DMS153 (cell line): ENCODE data around the gene CCDC148.

Experiments used
- DNase-seq: peaks from one replicate; lab custom pipeline; 2025; lab: John Stamatoyannopoulos, UW

The CCDC148 gene

DNA sequence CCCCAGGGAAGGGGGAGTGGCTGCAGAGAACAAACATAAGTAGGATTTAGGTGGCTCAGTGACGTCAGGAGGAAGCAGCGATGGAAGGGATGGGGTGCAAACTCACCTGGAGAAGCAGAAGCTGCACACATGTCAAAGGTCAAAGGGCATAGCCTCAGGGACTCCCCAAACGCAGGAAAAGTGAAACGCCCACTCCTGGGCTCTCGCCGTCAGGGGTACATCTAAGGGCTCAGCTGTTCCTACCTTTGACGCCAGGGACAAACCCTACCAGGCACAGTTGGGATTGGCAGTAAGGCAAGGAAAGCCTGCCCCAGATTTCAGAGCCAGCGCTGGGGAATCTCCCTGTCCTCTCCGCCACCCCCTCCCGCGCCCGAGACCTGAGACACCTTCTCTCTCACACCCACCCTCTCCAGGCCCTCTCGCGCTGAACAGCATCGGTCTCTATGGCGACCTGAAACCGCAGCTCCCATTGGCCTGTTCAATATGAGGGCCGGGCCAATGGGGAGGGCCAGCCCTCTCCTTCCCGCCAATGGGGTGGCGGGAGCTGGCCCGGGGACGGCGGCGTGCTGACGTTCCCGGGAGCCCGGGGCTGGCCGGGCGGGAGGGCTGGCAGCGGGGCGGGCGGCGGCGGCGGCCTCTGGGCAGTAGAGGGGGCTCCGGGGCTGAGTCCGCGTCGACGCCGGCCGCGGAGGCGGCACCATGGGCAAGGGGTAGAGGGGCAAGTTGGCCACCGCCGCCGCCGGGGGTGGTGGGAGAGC is at the start of gene CCDC148, which contains the start of gene PKP4:
TSS of gene CCDC148 (minus strand) at position 445 of the 758 bp plus-strand sequence. CDS start at position 131, 314 bp downstream.
TSS of gene PKP4 (plus strand) at position 644 of the 758 bp plus-strand sequence. CDS start 76,233 bp downstream, outside the sequence.
- peak; percentile 93 for DNase-seq

DNA sequence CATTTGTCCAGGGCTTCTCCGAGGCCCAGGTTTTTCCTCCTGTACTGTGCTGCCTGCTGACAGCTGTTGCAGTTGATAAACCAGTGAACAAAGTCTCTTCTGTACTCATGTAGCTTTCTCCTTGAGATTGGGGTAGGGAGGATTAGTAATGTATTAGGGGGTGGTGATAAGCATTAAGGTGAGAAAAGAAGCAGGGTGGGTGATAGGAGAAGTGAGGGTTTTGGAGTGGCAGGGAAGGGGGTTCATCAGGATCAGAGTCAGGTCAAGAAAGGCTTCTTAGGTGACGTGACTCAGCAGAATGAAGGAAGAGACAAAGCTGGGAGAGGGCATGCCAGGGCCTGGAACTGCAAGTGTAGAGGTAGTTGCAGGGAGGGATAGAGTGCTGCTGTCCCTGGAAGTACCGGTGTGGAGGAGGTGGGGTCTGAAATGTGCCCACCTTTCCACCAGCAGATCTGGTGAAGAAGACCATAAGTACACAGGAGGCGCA is 48.9 kb upstream of the CCDC148 start:
- DNase-seq, result no peak

DNA sequence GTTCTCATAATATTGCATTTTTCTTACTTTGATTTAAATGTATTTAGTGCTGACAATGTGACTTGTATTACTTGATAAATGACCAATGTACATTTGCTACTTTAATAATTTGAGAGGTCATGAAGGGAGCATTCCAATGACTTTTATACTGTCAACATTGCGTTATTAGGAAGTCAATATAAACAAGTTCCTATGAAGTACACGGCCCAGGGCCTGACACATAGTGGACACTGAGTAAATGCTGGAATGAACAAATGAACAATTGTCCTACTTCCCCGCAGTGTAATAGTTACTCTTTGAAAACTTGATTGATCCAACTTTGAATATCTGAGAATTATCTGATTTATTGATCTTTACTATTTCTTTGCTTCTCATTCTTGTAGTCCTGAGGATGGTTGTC is 47.5 kb upstream of the CCDC148 start:
- DNase-seq, result no peak

DNA sequence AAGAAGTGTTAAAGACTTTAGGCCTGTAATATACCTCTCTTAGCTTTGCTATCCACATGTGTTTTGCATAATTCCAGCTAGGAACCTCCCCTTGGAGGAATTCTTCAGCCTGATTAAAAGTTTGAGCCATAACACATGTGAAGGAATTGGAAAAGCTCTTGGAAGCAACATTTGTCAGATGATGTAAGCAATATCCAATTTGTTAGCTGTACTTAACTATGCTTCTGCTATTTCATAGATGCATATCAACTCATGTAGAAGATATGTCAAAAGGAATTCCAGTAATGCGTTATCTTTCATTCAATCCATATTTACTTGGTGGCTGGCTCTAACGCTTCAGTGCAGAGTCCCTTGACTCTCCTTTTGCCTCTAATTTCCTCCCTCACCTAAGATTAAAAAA is 46.4 kb upstream of the CCDC148 start:
- DNase-seq, result no peak

DNA sequence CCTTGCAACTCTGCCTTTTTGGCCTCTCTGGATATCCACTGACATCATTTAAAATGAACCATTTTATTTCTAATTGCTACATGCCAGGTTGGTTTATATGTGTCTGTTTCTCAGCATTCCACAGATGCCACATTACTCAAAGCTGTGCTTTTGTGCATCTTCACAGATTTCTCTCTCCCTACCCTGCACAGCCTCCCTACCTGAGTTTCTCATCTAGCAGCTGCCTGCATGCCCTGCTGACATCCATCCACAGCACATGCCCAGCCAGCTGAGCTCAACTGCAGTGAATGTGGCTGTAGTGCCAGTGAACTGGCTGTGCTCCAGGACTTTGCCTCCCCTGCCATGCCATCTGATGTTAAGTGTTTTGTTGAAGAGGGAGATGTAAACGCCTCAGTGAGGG is 44.7 kb upstream of the CCDC148 start:
- peak; percentile 58 for DNase-seq

DNA sequence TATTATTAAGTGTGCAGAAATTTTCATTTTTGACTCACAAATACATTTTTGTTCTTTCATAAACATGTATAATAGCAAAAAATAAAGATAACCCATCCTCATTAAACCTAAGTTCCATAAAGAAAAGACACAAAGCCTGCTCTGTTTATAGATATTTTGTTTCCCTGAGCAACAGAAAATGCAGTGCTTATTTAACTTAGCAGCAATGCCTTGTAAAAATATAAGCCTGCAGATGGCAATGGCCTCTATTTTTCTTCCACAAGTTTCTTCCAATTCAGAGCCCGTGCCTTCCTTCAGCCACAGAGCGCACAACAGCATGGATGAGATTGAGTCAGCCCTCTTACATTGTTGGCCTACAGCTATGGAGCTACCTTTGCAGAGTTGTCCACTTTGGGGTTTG is 43.8 kb upstream of the CCDC148 start:
- no peak for DNase-seq

DNA sequence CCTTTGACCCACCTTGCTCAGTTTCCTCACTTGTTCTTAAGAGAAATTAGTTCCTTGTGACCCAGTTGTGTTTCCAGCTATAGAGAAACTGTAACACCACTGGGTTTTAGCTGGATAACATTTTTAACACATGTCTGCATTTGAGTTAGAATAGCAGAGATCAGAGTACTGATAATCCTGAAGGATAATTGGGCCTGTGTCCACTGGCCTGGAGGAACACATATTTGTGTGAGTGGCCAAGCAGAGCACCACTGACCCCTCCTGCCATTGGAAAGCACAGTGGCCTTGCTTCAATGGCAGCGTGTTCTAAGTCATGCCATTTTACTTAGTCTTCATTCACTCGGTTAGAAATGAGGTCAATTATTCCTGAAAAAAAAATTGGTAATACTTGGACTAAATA is 42.8 kb upstream of the CCDC148 start:
- no peak for DNase-seq

DNA sequence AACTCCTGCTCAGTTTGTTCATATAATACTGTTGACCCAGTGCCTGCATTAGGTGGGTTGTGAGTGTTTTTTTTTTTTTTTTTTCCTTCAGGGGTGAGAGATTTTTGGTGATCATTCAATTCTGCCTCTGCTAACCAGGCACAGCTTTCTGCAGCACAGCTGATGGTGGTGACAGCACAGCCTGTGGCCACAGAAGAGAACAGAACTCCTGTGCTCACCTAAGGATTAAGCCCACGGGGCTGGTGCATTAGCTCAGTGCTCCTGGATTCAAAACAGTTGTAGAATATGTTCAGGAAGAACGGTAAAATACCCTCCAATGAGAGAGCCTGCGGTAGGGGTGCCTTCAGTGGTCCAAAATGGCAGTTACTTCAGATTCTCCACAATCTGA is 42.2 kb upstream of the CCDC148 start:
- DNase-seq, result no peak

DNA sequence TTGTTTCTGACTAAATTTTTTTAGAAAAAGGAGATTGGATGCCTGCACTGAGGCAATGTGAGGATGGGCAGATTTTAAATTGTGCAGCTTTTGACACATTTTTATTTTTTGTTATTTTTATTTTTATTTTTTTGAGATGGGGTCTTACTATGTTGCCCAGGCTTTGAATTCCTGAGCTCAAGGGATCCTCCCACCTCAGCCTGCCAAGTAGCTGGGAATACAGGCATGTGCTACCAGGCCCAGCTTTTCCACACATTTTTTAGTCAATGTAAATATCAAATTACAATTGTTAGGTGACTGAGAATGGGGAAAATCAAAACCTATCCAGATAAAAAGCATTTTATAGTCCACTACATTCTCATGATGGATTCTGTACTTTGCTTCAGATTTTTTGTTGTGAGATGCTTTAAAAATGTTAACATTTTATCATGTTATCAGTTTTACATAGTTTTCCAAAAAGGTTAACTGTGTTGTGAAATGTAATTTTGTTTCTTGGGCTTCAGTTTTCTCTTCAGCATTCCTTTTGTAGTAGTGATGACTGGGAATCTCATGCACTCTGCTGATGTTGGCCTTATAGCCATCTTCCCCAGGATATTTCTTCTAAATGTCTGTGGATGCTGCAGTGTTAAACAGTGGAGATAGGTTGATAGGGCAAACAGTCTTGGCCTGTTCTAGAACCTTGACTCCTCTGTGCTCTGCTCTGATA is 41.6 kb upstream of the CCDC148 start:
- no peak for DNase-seq

DNA sequence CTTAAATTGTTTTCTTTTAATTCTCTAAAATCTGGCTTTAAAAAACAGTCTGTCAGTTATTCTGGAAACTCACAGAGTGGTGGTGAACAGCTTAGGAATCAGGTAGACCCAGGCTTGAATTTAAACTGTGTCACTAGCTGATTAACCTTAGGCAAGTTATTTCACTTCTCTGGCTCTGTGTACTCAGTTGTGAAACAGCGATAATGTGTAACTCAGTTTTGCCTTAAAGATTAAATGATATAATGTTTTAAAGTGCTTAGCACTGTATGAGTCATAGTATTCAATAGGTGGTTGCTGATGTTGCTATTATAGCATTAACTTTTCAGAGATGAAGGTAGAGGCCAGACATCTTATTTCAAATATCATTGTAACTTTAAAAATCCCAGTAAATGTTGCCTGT is 40.9 kb upstream of the CCDC148 start:
- DNase-seq, result no peak

DNA sequence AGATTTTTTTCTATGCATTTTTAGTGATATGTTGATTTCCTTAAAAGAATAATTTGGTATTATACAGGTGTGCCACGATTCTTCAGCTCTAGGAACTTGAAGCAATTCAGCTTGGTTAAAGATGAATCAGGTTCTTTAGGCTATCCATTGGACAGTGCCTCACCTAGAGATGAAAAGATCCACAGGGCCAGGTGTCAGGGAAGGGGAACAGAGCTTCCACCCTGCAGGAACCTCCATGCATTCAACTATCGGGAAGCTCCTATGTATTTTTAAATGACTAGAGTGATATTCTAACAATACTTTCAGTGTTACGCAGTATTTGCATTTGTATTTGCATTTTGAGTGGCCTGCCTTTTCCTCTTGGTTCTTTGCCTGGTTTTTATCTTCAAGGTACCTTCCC is 40.4 kb upstream of the CCDC148 start:
- no peak for DNase-seq

DNA sequence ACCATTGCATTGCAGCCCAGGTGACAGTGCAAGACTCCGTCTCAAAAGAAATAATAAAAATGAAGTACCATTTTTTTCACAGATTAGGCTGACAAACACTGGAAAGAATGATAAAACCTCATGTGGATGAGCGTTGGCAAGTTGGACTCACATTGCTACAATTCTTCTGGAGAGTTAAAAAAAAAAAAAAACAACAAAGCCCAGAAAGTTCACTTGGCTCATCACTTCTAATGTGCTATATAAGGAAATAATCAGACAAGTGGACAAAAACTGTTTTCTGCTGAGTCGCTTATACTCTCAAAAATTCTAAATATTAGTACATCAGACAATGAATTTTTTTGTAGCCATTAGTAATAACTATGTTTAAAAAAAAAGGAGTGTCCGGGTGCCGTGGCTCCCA is 38.6 kb upstream of the CCDC148 start:
- no peak for DNase-seq

DNA sequence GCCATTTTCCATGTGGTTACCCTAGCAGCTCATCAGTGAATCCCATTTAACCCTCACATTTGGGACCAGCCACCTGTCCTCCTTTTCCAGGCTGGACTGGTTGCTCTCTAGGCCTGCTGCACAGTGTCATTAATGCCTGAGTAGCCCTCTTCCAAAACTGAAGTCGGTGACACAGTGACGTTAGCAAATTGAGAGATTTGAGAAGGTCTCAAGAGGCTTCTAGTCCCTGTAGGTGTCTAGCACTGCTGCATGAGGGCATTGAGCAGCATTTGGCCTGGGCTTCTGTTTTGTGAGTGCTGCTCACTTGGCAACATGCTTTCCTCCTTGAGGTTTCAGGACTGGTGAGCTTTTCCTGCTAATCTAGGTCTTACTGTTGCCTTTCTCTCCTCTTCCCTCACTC is 36.9 kb upstream of the CCDC148 start:
- no peak for DNase-seq

DNA sequence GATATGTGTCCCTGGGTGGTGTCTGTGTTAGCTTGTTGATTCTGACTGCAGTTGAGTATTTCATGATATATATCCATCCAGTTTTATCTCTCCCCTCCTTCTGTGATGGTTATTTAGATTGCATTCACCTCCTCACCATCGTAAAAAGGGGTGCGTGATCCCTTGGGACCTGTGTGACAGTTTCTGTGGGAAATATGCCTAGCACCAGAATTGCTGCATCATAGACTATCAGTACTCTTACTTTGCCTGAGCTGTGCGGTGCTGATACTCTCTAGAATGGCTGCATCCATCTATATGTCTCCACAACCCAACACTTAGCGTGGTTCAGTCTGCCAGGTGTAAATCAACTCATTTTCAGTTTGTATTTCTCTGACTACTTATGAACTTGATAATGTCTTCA is 34.5 kb upstream of the CCDC148 start:
- DNase-seq, result no peak

DNA sequence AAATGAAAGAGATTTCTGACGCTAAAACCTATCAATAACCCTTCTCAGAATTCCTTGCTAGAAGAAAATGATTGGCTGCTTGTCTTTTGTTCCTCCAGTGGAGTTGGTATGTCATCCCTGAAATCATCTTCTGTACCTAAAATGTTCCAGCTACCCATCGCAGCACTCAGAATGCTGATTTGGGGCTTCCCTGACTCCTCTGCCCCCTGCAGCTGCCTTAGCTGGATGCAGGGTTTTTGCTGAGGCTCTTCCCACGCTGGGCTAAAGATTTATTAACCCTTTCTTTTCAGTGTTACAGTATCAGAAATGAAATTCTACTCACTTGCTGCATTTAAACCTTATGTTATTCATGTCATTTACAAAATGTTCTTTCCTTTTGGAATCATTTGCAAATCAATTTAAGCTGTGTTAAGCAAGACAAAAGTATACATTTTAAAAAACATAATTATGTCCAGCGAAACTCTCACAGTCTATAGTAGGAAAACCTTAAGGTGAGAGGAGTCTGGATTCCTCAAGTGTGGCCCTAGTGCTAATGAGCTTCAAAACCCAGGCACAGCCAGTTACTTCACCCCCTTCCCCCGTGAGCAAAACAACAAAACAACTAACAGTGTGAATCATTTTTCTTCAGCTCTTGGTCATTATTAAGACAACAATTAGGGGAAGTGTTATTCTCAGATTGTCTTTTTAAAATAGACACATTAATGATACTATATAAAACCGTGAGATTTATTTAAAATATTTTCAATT is 33.0 kb upstream of the CCDC148 start:
- DNase-seq, result no peak

DNA sequence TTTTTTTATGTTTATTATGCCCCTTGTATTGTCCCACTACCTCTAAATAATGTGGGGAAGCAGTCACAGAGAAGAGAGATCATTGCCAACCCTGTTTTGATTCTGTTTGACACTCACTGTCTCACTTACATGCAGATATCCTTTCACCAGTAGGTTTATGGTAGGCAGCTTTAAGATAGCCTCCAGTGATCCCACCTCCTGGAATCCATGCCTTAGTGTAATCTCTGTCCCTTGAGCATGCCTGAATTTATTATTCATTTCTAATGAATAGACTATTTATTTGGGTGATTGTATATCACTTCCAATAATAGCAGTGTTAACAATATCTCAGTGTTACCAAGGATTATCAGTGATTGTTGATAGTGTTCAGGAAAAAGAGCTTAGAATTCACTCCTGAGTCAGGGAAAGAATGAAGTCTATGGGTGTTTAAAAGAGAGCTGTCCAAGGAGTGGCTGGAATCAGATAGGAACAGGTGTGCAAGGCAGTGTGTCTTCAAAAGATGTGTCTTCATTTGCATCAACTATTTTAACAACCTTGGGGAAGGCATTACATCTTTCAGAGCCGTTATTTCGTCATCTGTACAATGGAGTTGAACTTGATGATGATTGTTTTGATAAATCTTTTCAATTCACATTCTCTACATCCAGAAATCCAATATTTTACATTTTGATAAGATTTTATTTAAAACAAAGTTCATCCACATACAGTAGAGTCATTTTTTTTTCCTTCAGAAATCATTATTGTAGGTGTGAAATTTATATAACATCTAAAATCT is 32.1 kb upstream of the CCDC148 start:
- no peak for DNase-seq

DNA sequence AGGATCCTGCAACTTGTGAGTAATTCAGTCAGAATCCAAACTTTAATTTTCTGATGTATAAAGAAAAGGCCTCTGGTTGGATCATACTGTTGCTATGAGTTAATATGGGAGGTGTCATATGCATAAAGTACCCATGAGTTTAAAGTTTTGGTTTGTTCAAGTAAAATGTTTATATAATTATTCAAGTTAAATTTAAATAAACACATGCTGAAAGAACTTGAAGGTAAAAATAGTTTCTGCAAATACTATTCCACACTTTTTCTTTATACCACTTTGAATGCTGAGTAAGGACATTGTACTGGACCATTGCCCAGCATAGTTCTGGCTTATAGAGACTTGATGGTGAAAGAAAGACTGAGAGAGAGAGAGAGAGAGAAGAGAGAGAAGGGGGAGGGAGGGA is 30.9 kb upstream of the CCDC148 start:
- no peak for DNase-seq

DNA sequence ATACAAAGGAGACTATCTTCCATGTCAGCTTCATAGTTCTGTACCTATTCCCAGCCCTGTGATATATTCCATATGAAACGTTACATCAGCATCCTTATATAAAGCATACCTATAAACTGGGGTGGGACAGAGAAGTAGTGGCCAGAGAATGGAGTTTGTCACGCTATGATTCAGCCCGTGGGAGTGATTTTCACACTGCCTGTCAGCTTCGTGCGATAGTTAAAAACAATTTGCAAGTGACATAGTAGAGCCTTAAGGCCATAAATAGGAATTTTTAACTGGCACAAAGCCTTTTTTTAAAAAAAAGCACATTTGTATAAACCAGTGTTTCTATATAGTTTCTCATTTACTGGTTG is 30.4 kb upstream of the CCDC148 start:
- no peak for DNase-seq

DNA sequence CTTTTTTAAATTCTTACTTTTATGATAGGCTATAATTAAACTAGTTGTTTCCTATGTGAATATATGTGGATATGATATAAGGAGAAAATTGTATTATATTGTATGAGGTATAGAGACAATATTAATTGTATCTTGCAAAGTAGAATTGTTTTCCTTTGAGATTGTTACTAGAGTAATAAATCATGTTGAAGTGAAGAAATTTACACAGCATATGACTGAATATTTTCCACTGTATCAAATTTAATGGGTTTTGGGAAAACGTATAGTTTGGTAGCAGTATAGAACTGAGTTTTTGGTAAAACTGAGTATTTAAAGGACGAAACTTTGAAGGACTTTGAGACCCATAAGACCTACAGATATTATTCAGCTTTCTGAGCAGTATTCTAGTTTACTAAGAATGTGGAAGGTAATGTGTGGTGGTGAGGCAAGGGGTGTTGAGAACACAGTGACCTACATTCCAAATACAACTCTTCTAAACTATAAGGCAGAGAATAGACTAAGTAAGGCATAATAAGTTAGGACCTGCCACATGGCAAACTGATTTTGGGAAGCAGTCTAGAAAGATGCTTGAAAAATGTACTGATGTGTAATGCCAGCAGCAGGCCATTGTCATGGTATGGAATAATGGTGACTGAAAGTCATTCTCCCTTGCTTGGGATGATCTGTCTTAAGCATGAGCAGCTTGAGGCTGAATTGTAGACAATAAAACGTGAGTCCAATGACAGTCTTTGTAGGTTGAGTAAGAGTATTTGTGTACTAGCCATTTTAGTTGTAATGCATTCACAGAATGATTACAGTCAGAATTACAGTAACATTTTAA is 29.8 kb upstream of the CCDC148 start:
- DNase-seq, result no peak

DNA sequence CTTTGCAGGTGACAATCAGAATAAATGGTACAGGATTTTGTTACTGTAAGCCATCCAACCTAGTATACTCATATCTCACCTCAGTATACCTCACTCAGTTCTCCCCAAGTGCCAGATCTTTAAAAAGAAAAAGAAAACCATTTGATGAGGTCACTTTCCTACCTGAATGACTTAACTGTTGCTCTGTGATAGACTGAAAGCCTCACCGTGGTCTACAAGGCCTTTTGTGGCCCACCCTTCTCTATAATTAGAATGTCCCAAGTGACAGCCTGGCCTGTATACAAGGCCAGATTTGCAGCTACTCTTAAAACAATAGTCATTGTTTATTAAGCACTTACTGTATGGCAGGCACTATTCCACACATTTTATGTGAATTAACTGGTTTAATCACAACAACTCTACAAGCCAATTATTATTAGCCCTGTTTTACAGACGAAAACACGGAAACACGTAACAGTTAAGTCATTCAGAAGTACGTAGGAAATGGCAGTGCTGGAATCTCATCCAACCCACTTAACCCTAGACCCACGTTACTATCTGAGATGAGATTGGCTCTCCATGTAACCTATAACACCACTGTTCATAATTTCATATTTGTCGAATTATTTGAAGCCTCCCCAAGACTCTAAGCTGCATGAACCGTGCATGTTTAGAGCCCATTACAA is 28.5 kb upstream of the CCDC148 start:
- no peak for DNase-seq

DNA sequence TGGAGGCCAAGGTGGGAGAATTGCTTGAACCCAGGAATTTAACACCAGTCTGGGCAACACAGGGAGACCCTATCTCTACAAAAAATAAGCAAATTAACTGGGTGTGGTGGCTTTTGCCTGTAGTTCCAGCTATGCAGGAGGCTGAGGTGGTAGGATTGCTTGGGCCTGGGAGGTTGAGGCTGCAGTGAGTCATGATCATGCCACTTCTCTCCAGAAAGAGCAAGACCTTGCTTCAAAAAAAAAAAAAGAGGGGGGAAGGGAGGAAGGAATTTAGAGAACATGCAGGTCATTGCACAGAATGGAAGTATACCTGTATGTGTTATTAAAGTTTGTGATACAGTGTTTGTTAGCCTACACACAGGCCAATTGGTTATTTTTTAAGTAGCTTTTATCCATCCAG is 26.0 kb upstream of the CCDC148 start:
- no peak for DNase-seq
